DND-41 (cell line): Measurements from ENCODE around the gene MAN2B1.

Source experiments
- EZH2 ChIP-seq: IDR thresholded peaks from 3 replicates; pipeline ENCODE4 v1.6.1; 2012; ENCODE audit warnings: borderline replicate concordance, low read depth, mild to moderate bottlenecking, moderate library complexity, low read length, inconsistent platforms; ENCODE audit not compliant: severe bottlenecking
- TF ChIP-seq, protein P1 (sequence below): IDR thresholded peaks from 2 replicates; pipeline ENCODE4 v1.5.1; 2012; ENCODE audit warnings: borderline replicate concordance, low read length, moderate library complexity, mild to moderate bottlenecking; ENCODE audit not compliant: poor library complexity, severe bottlenecking; ENCODE audit errors: extremely low read depth

DNA sequence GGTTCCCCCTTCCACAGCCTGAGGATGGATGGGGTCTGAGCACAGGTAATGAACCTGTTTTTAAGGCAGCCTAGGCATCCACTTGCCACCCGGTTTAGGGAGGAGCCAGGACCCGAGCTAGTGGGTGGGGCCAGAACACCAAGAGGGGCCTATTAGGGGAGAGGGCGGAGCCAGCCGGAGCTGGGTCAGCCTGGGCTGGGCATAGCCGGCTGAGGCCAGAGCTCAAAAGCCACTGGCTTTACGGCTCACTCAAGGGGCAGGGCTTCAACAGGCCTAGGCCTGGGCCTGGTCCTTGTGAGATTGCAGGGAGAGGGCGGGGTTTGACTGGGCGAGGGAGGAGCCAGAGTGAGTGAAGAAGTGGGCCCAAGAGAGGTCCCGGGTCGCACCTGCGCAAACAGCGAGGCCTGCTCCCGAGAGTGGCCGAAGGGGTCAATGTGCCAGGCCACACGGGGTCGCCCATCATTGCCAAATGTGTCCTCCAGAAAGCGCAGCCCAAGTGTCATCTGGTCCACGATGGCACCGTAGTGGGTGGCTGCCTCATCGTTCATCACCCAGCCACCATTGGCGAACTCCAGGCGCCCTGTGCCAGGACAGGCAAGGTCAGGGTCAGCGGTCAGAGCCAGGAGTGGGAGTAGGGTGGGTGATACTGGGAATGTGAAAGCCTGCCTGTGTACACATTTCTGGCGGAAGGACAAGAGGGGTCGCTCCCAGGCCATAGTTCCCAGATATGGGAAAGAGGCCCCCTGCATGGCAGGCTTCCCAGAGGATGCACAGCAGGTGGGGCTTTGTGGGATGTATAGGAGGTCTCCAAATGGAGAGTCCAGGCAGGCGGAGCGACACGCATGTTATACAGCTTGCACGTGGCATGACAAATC is 1.9 kb downstream of the MAN2B1 start:
- TF ChIP-seq, protein P1, sequence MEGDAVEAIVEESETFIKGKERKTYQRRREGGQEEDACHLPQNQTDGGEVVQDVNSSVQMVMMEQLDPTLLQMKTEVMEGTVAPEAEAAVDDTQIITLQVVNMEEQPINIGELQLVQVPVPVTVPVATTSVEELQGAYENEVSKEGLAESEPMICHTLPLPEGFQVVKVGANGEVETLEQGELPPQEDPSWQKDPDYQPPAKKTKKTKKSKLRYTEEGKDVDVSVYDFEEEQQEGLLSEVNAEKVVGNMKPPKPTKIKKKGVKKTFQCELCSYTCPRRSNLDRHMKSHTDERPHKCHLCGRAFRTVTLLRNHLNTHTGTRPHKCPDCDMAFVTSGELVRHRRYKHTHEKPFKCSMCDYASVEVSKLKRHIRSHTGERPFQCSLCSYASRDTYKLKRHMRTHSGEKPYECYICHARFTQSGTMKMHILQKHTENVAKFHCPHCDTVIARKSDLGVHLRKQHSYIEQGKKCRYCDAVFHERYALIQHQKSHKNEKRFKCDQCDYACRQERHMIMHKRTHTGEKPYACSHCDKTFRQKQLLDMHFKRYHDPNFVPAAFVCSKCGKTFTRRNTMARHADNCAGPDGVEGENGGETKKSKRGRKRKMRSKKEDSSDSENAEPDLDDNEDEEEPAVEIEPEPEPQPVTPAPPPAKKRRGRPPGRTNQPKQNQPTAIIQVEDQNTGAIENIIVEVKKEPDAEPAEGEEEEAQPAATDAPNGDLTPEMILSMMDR = no peak
- no peak for TF ChIP-seq EZH2
